SU-DHL-6 (cell line): ENCODE data around the gene SREBF1.

Experiments used
- H2AFZ ChIP-seq: fragments of 200-600 bp; sonication (generic); 2 replicates; pipeline ENCODE4 v1.6.1; 2014; ENCODE audit warnings: low read depth, mild to moderate bottlenecking, moderate library complexity, mixed read lengths, antibody characterized with exemption, low read length; ENCODE audit not compliant: severe bottlenecking
- H3F3A ChIP-seq: fragments of 200-600 bp; shearing (Covaris generic); 2 replicates; pipeline ENCODE4 v1.6.0; 2016; ENCODE audit warnings: antibody characterized with exemption, mild to moderate bottlenecking; ENCODE audit not compliant: insufficient read depth
- H3K27ac ChIP-seq: fragments of 200-600 bp; sonication (generic); 2 replicates; pipeline ENCODE4 v1.5.1; 2016; ENCODE audit warnings: low read depth, mild to moderate bottlenecking, low read length, moderate library complexity, mixed read lengths
- H3K27me3 ChIP-seq: fragments of 200-600 bp; sonication (generic), shearing (Covaris generic); 2 replicates; pipeline ENCODE4 v1.6.0; 2014; ENCODE audit warnings: mild to moderate bottlenecking, low read length
- H3K36me3 ChIP-seq: fragments of 200-600 bp; sonication (generic); 2 replicates; pipeline ENCODE4 v1.6.1; 2014; ENCODE audit warnings: mild to moderate bottlenecking, low read length, mixed read lengths
- H3K4me2 ChIP-seq: fragments of 300-600, 200-600 bp; shearing (Covaris generic), sonication (generic); 2 replicates; pipeline ENCODE4 v1.6.0; 2014; ENCODE audit warnings: low read length, low read depth, mild to moderate bottlenecking; ENCODE audit not compliant: poor library complexity, severe bottlenecking
- H3K4me3 ChIP-seq: fragments of 200-600 bp; sonication (generic); 2 replicates; pipeline ENCODE4 v1.5.1; 2014; ENCODE audit warnings: antibody characterized with exemption, low read length, mild to moderate bottlenecking, mixed read lengths; ENCODE audit not compliant: insufficient read depth, poor library complexity, severe bottlenecking
- H3K79me2 ChIP-seq: fragments of 200-600 bp; sonication (generic); 2 replicates; pipeline ENCODE4 v1.6.1; 2014; ENCODE audit warnings: mild to moderate bottlenecking, low read length, moderate library complexity; ENCODE audit not compliant: insufficient read depth
- H3K9ac ChIP-seq: fragments of 200-600 bp; sonication (generic); 2 replicates; pipeline ENCODE4 v1.7.0; 2014; ENCODE audit warnings: mild to moderate bottlenecking, low read length
- H3K9me2 ChIP-seq: fragments of 200-600 bp; sonication (generic); replicated peaks from 2 replicates; pipeline ENCODE4 v1.6.1; 2014; ENCODE audit warnings: low read length; ENCODE audit not compliant: insufficient read depth
- H3K9me3 ChIP-seq: fragments of 200-600 bp; sonication (generic); 2 replicates; pipeline ENCODE4 v1.6.1; 2014; ENCODE audit warnings: low read length, mixed read lengths; ENCODE audit not compliant: insufficient read depth
- H4K20me1 ChIP-seq: fragments of 200-600 bp; sonication (generic); 2 replicates; pipeline ENCODE4 v1.6.1; 2014; ENCODE audit warnings: low read depth, mild to moderate bottlenecking, antibody characterized with exemption, low read length, moderate library complexity, mixed read lengths
- CTCF ChIP-seq: fragments of 200-600 bp; sonication (generic); IDR thresholded peaks from one replicate; pipeline ENCODE4 v1.5.1; 2017; ENCODE audit warnings: antibody characterized with exemption, mild to moderate bottlenecking, low read length, moderate library complexity; ENCODE audit not compliant: insufficient read depth, poor library complexity, severe bottlenecking
- EZH2phosphoT487 ChIP-seq: fragments of 200-600 bp; sonication (generic), shearing (Covaris generic); conservative IDR thresholded peaks from 2 replicates; pipeline ENCODE4 v1.6.1; 2018; ENCODE audit warnings: mild to moderate bottlenecking, antibody characterized with exemption, low read length, moderate library complexity, mixed read lengths

SREBF1 gene

GRCh38 chr17:17846645-17847044 is 9.9 kb upstream of the SREBF1 start:
- H3K9me3 ChIP-seq: no peaks in the 10 kb centered on the region
- H3K9me2 ChIP-seq: no peaks in the 10 kb centered on the region

GRCh38 chr17:17846003-17846402 is 9.2 kb upstream of the SREBF1 start:
- no peak overlapping the region for H3K27ac ChIP-seq
- H3K36me3 ChIP-seq: no peaks in the 10 kb centered on the region

More at GRCh38 chr17:17846645-17847044, 9.9 kb upstream of the SREBF1 start:
- Histone ChIP-seq H2AFZ (no peak overlapping the region), H3K9ac (no peak overlapping the region), H3K79me2 (no peaks in the 10 kb centered on the region), H4K20me1 (no peaks in the 10 kb centered on the region), H3F3A (no peaks in the 10 kb centered on the region), H3K27ac (no peak overlapping the region), H3K27me3 (no peaks in the 10 kb centered on the region), H3K4me3 (no peak overlapping the region), H3K36me3 (no peaks in the 10 kb centered on the region), H3K4me2 (no peak overlapping the region)
- TF ChIP-seq CTCF: no peak
- no peak for TF ChIP-seq EZH2phosphoT487

GRCh38 chr17:17845046-17845775 is 8.4 kb upstream of the SREBF1 start:
- Histone ChIP-seq H4K20me1 (no peaks in the 10 kb centered on the region), H3K4me2 (no peak overlapping the region), H3K9ac (no peak overlapping the region), H3K9me2 (no peaks in the 10 kb centered on the region), H3F3A (no peaks in the 10 kb centered on the region), H2AFZ (no peak overlapping the region), H3K9me3 (no peaks in the 10 kb centered on the region), H3K27me3 (no peaks in the 10 kb centered on the region), H3K36me3 (no peaks in the 10 kb centered on the region), H3K4me3 (no peak overlapping the region), H3K27ac (no peak overlapping the region), H3K79me2 (no peaks in the 10 kb centered on the region)
- TF ChIP-seq EZH2phosphoT487: no peak
- no peak for TF ChIP-seq CTCF

More at GRCh38 chr17:17846003-17846402, 9.2 kb upstream of the SREBF1 start:
- TF ChIP-seq EZH2phosphoT487: no peak
- TF ChIP-seq CTCF: no peak
- no peak overlapping the region for H3K9ac ChIP-seq
- H3K9me3 ChIP-seq: no peaks in the 10 kb centered on the region
- H3K27me3 ChIP-seq: no peaks in the 10 kb centered on the region
- no peak overlapping the region for H3K4me2 ChIP-seq
- no peaks in the 10 kb centered on the region for H3F3A ChIP-seq
- no peaks in the 10 kb centered on the region for H4K20me1 ChIP-seq
- no peaks in the 10 kb centered on the region for H3K79me2 ChIP-seq
- no peak overlapping the region for H3K4me3 ChIP-seq
- no peak overlapping the region for H2AFZ ChIP-seq
- no peaks in the 10 kb centered on the region for H3K9me2 ChIP-seq
